ENCODE measurements around the gene IGSF21. TPM values are rescaled to one million over a fixed set of nuclear protein-coding genes. Genes with fewer than 3 reads are reported as not detected.

IGSF21 gene
- polyA plus RNA-seq, 3 donors: not detected

DNA sequence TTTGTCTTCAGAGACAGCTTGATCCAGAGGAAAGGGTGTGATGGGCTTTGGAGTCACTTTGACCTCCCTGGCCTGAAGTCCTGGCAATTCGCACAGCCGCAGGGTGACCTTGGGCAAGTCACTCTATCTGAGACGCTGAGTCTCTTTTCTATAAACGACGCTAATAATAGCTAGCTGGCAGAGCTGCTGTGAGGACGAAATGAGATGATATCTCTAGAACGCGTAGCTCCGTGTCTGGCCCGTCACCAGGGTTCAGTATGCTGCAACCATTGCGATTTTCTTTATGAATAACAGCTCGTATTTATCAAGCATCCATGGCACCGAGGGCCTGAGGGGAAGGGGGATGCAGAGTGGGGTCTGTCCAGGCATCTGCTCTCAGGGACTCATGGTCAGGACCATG is 58.7 kb downstream of the IGSF21 start:
- Histone ChIP-seq H3K79me2 (ENCODE audit: insufficient read depth, low read length) (no peaks in the 10 kb centered on the region), H3K36me3 (replicated peaks in 1 of 2; ENCODE audit: control insufficient read depth in 1 of 2, insufficient read depth in 2 of 2, low read length in 2 of 2) (no peaks in the 10 kb centered on the region), H3K27ac (ENCODE audit: low read depth in 1 of 2, low read length in 2 of 2) (no peak overlapping the region), H3K4me1 (ENCODE audit: control insufficient read depth in 1 of 2, insufficient read depth in 2 of 2, low read length in 2 of 2) (peaks cover 16 to 18% of the 10 kb centered on the region in 2 donors), H3K9ac (ENCODE audit: insufficient read depth, low read length, poor library complexity, severe bottlenecking) (no peak overlapping the region), H3K4me3 (replicated peaks in 1 of 3; ENCODE audit: low read depth in 2 of 3, low read length in 3 of 3) (no peak overlapping the region), H3K27me3 (ENCODE audit: control insufficient read depth in 2 of 2, insufficient read depth in 2 of 2, low read length in 2 of 2) (no peaks in the 10 kb centered on the region), H4K20me1 (ENCODE audit: insufficient read depth, low read length) (no peaks in the 10 kb centered on the region), H3K9me3 (replicated peaks in 1 of 2; ENCODE audit: control insufficient read depth in 1 of 2, insufficient read depth in 1 of 2, low read length in 2 of 2) (no peaks in the 10 kb centered on the region), H3K4me2 (replicated peaks; ENCODE audit: extremely low read depth, low read length, poor library complexity, severe bottlenecking) (no peak overlapping the region), H2AFZ (ENCODE audit: insufficient read depth, low read depth, low read length, poor library complexity, severe bottlenecking) (no peak overlapping the region)
- intact Hi-C loops (cut with micrococcal nuclease): no loop called here
- no peak for TF ChIP-seq CTCF (IDR thresholded peaks at IDR 0.05)
- H3K4me3 Mint-ChIP-seq: no peak overlapping the region
- no peaks in the 10 kb centered on the region for H3K9me3 Mint-ChIP-seq
- DNase-seq: no peak
- peaks cover 8% of the 10 kb centered on the region for H3K4me1 Mint-ChIP-seq
- no peaks in the 10 kb centered on the region for H3K36me3 Mint-ChIP-seq
- WGBS (ENCODE audit: insufficient coverage): 95% methylated on average over 12 of the region's 13 CpGs
- no peak overlapping the region for H3K27ac Mint-ChIP-seq
- peaks cover 3 to 8% (median 6%) of the 10 kb centered on the region in 3 donors for H3K27me3 Mint-ChIP-seq (ENCODE audit: low read depth in 3 of 3)

- no peaks in the 10 kb centered on the region for H3K9me3 ChIP-seq (replicated peaks in 1 of 2; ENCODE audit: control insufficient read depth in 1 of 2, insufficient read depth in 1 of 2, low read length in 2 of 2)
- H3K4me1 ChIP-seq (ENCODE audit: control insufficient read depth in 1 of 2, insufficient read depth in 2 of 2, low read length in 2 of 2): peaks cover 16 to 18% of the 10 kb centered on the region in 2 donors
- H3K9me3 Mint-ChIP-seq: peaks cover 0 to 2% (median 0%) of the 10 kb centered on the region in 7 donors
- no peak overlapping the region for H3K27ac ChIP-seq (ENCODE audit: low read depth in 1 of 2, low read length in 2 of 2)
- no peak overlapping the region for H2AFZ ChIP-seq (ENCODE audit: insufficient read depth, low read depth, low read length, poor library complexity, severe bottlenecking)
- intact Hi-C loops (cut with micrococcal nuclease): no loop called here
- no peak for TF ChIP-seq CTCF (IDR thresholded peaks at IDR 0.05)
- H3K9ac ChIP-seq (ENCODE audit: insufficient read depth, low read length, poor library complexity, severe bottlenecking): no peak overlapping the region
- 92% methylated on average over 8 of the region's 8 CpGs for WGBS (ENCODE audit: insufficient coverage)
- H3K4me3 Mint-ChIP-seq: no peak overlapping the region
- no peak for DNase-seq
- H3K4me3 ChIP-seq (replicated peaks in 1 of 3; ENCODE audit: low read depth in 2 of 3, low read length in 3 of 3): no peak overlapping the region
- no peaks in the 10 kb centered on the region for H3K27me3 ChIP-seq (ENCODE audit: control insufficient read depth in 2 of 2, insufficient read depth in 2 of 2, low read length in 2 of 2)
- H3K4me1 Mint-ChIP-seq: peaks cover 8% of the 10 kb centered on the region
- H3K36me3 Mint-ChIP-seq: no peaks in the 10 kb centered on the region
- H3K36me3 ChIP-seq (replicated peaks in 1 of 2; ENCODE audit: control insufficient read depth in 1 of 2, insufficient read depth in 2 of 2, low read length in 2 of 2): no peaks in the 10 kb centered on the region
- H3K4me2 ChIP-seq (replicated peaks; ENCODE audit: extremely low read depth, low read length, poor library complexity, severe bottlenecking): no peak overlapping the region
- peaks cover 5 to 10% (median 9%) of the 10 kb centered on the region in 3 donors for H3K27me3 Mint-ChIP-seq (ENCODE audit: low read depth in 3 of 3)
- H3K27ac Mint-ChIP-seq: no peak overlapping the region
- H4K20me1 ChIP-seq (ENCODE audit: insufficient read depth, low read length): no peaks in the 10 kb centered on the region
- no peaks in the 10 kb centered on the region for H3K79me2 ChIP-seq (ENCODE audit: insufficient read depth, low read length)
Observed at GRCh38 chr1:18166929-18167328, 59.3 kb downstream of the IGSF21 start.
